ENCODE results near the gene CD48. TPM values are rescaled to one million over a fixed set of nuclear protein-coding genes. Genes with fewer than 3 reads are reported as not detected.
A peak's percentile ranks its signal among the peaks of the same experiment; 100 is the strongest.

The CD48 gene
- polyA plus RNA-seq, 1 of the 3 experiments (the other 2 are of a cell fraction): not detected

DNA sequence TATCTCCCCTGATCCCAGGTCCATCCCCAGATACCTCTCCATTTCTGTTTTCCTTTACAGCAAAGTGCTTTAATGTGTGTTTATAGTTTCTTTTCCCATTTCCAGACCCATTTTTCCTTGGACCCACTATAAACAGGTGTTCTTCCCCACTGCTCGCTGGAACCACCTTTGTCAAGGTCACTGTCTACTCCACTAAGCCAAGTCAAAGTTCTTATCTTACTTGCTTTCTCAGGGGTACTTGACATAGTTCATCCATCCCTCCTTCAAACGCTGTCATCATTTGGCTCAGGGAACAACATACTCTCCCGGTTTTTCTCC is 73.1 kb downstream of the CD48 start:
- H3F3A ChIP-seq (replicated peaks; ENCODE audit: insufficient read depth): no peaks in the 10 kb centered on the region
- no peak overlapping the region for H3K4me3 ChIP-seq (ENCODE audit: low read depth in 2 of 2, low read length in 1 of 2)
- no peak overlapping the region for H2AFZ ChIP-seq (ENCODE audit: low read depth)
- H3K4me2 ChIP-seq: no peak overlapping the region
- H3K36me3 ChIP-seq (replicated peaks in 1 of 2; ENCODE audit: control insufficient read depth in 1 of 2, insufficient read depth in 2 of 2, low read length in 1 of 2): no peaks in the 10 kb centered on the region
- WGBS (ENCODE audit: low lambda C conversion rate): 11% methylated on average over 3 of the region's 3 CpGs
- no peaks in the 10 kb centered on the region for H4K20me1 ChIP-seq (ENCODE audit: insufficient read depth)
- TF ChIP-seq FOXJ3 (CRISPR knock-in tag; IDR thresholded peaks at IDR 0.05): no peak
- TF ChIP-seq YY1 (IDR thresholded peaks at IDR 0.05; ENCODE audit: low read depth): no peak
- TF ChIP-seq, protein P1, sequence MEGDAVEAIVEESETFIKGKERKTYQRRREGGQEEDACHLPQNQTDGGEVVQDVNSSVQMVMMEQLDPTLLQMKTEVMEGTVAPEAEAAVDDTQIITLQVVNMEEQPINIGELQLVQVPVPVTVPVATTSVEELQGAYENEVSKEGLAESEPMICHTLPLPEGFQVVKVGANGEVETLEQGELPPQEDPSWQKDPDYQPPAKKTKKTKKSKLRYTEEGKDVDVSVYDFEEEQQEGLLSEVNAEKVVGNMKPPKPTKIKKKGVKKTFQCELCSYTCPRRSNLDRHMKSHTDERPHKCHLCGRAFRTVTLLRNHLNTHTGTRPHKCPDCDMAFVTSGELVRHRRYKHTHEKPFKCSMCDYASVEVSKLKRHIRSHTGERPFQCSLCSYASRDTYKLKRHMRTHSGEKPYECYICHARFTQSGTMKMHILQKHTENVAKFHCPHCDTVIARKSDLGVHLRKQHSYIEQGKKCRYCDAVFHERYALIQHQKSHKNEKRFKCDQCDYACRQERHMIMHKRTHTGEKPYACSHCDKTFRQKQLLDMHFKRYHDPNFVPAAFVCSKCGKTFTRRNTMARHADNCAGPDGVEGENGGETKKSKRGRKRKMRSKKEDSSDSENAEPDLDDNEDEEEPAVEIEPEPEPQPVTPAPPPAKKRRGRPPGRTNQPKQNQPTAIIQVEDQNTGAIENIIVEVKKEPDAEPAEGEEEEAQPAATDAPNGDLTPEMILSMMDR (IDR thresholded peaks at IDR 0.05): no peak
- TF ChIP-seq FOSL2 (IDR thresholded peaks at IDR 0.05; ENCODE audit: borderline replicate concordance, low read depth): no peak
- no peak for TF ChIP-seq SIN3A (IDR thresholded peaks at IDR 0.05; ENCODE audit: borderline replicate concordance, low read depth, low read length)
- no peaks in the 10 kb centered on the region for H3K9me3 ChIP-seq
- no peaks in the 10 kb centered on the region for H3K79me2 ChIP-seq (ENCODE audit: insufficient read depth)
- ChIA-PET CTCF (no interaction called here), POLR2A (no interaction called here)
- H3K27ac ChIP-seq (ENCODE audit: low read depth in 2 of 2, low read length in 1 of 2): no peak overlapping the region
- DNase-seq: no peak
- no peaks in the 10 kb centered on the region for H3K9me2 ChIP-seq
- peaks cover under 1% of the 10 kb centered on the region; the same call in 1 of the 2 replicates for H3K27me3 ChIP-seq (ENCODE audit: insufficient read depth)
- no peaks in the 10 kb centered on the region for H3K4me1 ChIP-seq (ENCODE audit: control insufficient read depth in 1 of 2, insufficient read depth in 2 of 2, low read depth in 1 of 2, low read length in 1 of 2)
- no peak overlapping the region for H3K9ac ChIP-seq

DNA sequence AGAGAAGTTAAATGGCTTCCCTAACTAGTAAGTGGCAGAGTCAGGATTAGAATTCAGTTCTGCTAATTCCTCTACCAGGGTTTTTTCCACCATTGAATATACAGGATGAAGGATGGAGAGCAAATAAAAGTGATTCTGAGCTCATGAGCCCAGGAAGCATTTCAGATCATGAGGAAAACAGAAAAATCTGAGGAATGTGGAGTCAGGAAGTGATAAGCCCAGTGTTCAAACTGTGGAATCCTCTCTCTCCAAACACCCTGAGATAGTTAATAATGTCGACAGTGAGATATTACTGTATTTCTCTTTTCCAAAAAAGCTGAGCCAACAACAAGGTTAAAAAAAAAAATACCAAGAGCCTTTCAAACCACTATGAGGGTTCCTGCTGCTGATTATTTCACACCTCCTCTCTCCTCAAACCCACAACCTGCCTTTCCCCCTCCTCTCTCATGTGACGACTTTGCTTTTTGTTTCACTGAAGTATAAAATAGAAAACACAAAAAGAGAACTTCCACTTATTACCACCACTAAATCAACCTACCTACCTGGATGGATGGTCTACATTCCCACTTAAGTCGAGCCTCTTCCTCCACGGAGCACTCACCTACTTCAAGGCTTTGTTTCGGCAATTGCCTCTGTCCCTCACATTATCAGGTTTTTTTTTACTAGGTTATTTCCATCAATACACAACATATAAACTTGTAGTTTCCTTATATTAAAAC is 73.6 kb downstream of the CD48 start:
- H3K27ac ChIP-seq (ENCODE audit: low read depth in 2 of 2, low read length in 1 of 2): no peak overlapping the region
- WGBS (ENCODE audit: low lambda C conversion rate): 4% methylated on average over 5 of the region's 5 CpGs
- H3K9me2 ChIP-seq: no peaks in the 10 kb centered on the region
- peaks cover 6% of the 10 kb centered on the region; the same call in 1 of the 2 replicates for H3K27me3 ChIP-seq (ENCODE audit: insufficient read depth)
- H3K79me2 ChIP-seq (ENCODE audit: insufficient read depth): no peaks in the 10 kb centered on the region
- H3K4me1 ChIP-seq (ENCODE audit: control insufficient read depth in 1 of 2, insufficient read depth in 2 of 2, low read depth in 1 of 2, low read length in 1 of 2): no peaks in the 10 kb centered on the region
- H3K4me2 ChIP-seq: no peak overlapping the region
- POLR2A ChIA-PET: no interaction called here
- DNase-seq: no peak
- H3K36me3 ChIP-seq (replicated peaks in 1 of 2; ENCODE audit: control insufficient read depth in 1 of 2, insufficient read depth in 2 of 2, low read length in 1 of 2): no peaks in the 10 kb centered on the region
- CTCF ChIA-PET: no interaction called here
- H4K20me1 ChIP-seq (ENCODE audit: insufficient read depth): no peaks in the 10 kb centered on the region
- H3K9ac ChIP-seq: no peak overlapping the region
- TF ChIP-seq RFX5 (IDR thresholded peaks at IDR 0.05; ENCODE audit: low read length) (no peak), RAD21 (IDR thresholded peaks at IDR 0.05; ENCODE audit: low read length) (no peak), RCOR1 (IDR thresholded peaks at IDR 0.05; ENCODE audit: low read length) (no peak), MXI1 (IDR thresholded peaks at IDR 0.05; ENCODE audit: low read depth, low read length) (no peak), EP300 (IDR thresholded peaks at IDR 0.05; ENCODE audit: borderline replicate concordance in 1 of 2, low read depth in 1 of 2, low read length in 1 of 2) (no peak), TAF1 (IDR thresholded peaks at IDR 0.05; ENCODE audit: borderline replicate concordance, low read depth, low read length) (no peak)
- TF ChIP-seq, protein P2, sequence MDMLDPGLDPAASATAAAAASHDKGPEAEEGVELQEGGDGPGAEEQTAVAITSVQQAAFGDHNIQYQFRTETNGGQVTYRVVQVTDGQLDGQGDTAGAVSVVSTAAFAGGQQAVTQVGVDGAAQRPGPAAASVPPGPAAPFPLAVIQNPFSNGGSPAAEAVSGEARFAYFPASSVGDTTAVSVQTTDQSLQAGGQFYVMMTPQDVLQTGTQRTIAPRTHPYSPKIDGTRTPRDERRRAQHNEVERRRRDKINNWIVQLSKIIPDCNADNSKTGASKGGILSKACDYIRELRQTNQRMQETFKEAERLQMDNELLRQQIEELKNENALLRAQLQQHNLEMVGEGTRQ (IDR thresholded peaks at IDR 0.05; ENCODE audit: borderline replicate concordance, low read depth, low read length): no peak
- TF ChIP-seq, protein P3, sequence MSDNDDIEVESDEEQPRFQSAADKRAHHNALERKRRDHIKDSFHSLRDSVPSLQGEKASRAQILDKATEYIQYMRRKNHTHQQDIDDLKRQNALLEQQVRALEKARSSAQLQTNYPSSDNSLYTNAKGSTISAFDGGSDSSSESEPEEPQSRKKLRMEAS (IDR thresholded peaks at IDR 0.05; ENCODE audit: low read depth): no peak
- no peak overlapping the region for H3K4me3 ChIP-seq (ENCODE audit: low read depth in 2 of 2, low read length in 1 of 2)
- no peaks in the 10 kb centered on the region for H3K9me3 ChIP-seq
- H2AFZ ChIP-seq (ENCODE audit: low read depth): peak overlapping the region; percentile 25; the same call in 1 of the 2 replicates
- no peaks in the 10 kb centered on the region for H3F3A ChIP-seq (replicated peaks; ENCODE audit: insufficient read depth)
